WTC11 (cell line): Measurements from ENCODE around the gene TEN1. TPM values are rescaled to one million over a fixed set of nuclear protein-coding genes. Genes with fewer than 3 reads are reported as not detected.
A peak's percentile ranks its signal among the peaks of the same experiment; 100 is the strongest.

Experiments
- ATAC-seq: fragments of 200-7000 bp; cut with Tn5 transposase; 2 replicates; pipeline ENCODE4 v1.10.0; 2021; ENCODE audit warnings: mild to moderate bottlenecking, moderate library complexity
- CTCF ChIA-PET: fragments of 300-600 bp; sonication (Branson Sonifier 250); formaldehyde crosslinking; loops from one replicate; lab custom pipeline; 2021; ENCODE audit warnings: antibody characterized with exemption; lab: Charles Lee
- POLR2A ChIA-PET: fragments of 350-600 bp; sonication (Branson Sonifier 250); formaldehyde crosslinking; loops from one replicate; lab custom pipeline; 2021; ENCODE audit warnings: antibody characterized with exemption; lab: Charles Lee
- DNase-seq: peaks from one replicate; pipeline ENCODE4 v3.0.0; 2021; ENCODE audit warnings: low spot score
- H3K27ac Mint-ChIP-seq: 2 replicates; pipeline ENCODE4 v1.8.0; 2021; ENCODE audit warnings: mixed read lengths
- H3K27me3 Mint-ChIP-seq: 2 replicates; pipeline ENCODE4 v1.8.0; 2021; ENCODE audit warnings: low read depth, mild to moderate bottlenecking, moderate library complexity, mixed read lengths
- H3K36me3 Mint-ChIP-seq: 2 replicates; pipeline ENCODE4 v1.8.0; 2021; ENCODE audit warnings: mixed read lengths
- H3K4me1 Mint-ChIP-seq: 2 replicates; pipeline ENCODE4 v1.8.0; 2022; ENCODE audit warnings: mixed read lengths
- H3K4me3 Mint-ChIP-seq: 2 replicates; pipeline ENCODE4 v1.8.0; 2021; ENCODE audit warnings: mild to moderate bottlenecking, moderate library complexity, mixed read lengths
- H3K9me3 Mint-ChIP-seq: 2 replicates; pipeline ENCODE4 v1.8.0; 2021; ENCODE audit warnings: mixed read lengths
- CBFB ChIP-seq: sonication (generic); formaldehyde crosslinking; IDR thresholded peaks from 2 replicates; pipeline ENCODE4 v1.8.1; 2022; ENCODE audit warnings: mild to moderate bottlenecking, low read depth, missing genetic modification reagents
- CREB1 ChIP-seq: sonication (generic); formaldehyde crosslinking; IDR thresholded peaks from 2 replicates; pipeline ENCODE4 v1.8.0; 2023; ENCODE audit warnings: mild to moderate bottlenecking, missing genetic modification reagents
- ELF4 ChIP-seq: sonication (generic); formaldehyde crosslinking; IDR thresholded peaks from 2 replicates; pipeline ENCODE4 v1.8.1; 2022; ENCODE audit warnings: low read depth, mild to moderate bottlenecking, moderate library complexity, missing genetic modification reagents
- EMX1 ChIP-seq: fragments of 250-450 bp; sonication (Bioruptor Pico); IDR thresholded peaks from 2 replicates; pipeline ENCODE4 v1.8.0; 2021; ENCODE audit warnings: mild to moderate bottlenecking
- ERG ChIP-seq: fragments of 250-450 bp; sonication (Bioruptor Pico); IDR thresholded peaks from 2 replicates; pipeline ENCODE4 v1.8.0; 2021; ENCODE audit warnings: mild to moderate bottlenecking
- ESRRA ChIP-seq: sonication (generic); formaldehyde crosslinking; IDR thresholded peaks from 2 replicates; pipeline ENCODE4 v1.8.1; 2022; ENCODE audit warnings: mild to moderate bottlenecking, missing genetic modification reagents, borderline replicate concordance
- HMGA2 ChIP-seq: fragments of 250-450 bp; sonication (Bioruptor Pico); IDR thresholded peaks from 2 replicates; pipeline ENCODE4 v1.4.0; 2021; ENCODE audit warnings: mild to moderate bottlenecking, moderate library complexity
- HMGXB4 ChIP-seq: sonication (generic); formaldehyde crosslinking; IDR thresholded peaks from 2 replicates; pipeline ENCODE4 v1.8.1; 2023; ENCODE audit warnings: mild to moderate bottlenecking, moderate library complexity, missing genetic modification reagents
- IRF1 ChIP-seq: sonication (generic); formaldehyde crosslinking; IDR thresholded peaks from 2 replicates; pipeline ENCODE4 v1.8.0; 2023; ENCODE audit warnings: missing genetic modification reagents
- JUN ChIP-seq: sonication (generic); formaldehyde crosslinking; IDR thresholded peaks from 2 replicates; pipeline ENCODE4 v1.8.0; 2023; ENCODE audit warnings: mild to moderate bottlenecking, missing genetic modification reagents
- MLX ChIP-seq: sonication (generic); formaldehyde crosslinking; IDR thresholded peaks from 2 replicates; pipeline ENCODE4 v1.8.1; 2023; ENCODE audit warnings: mild to moderate bottlenecking, missing genetic modification reagents, moderate library complexity
- OVOL2 ChIP-seq: fragments of 250-450 bp; sonication (Bioruptor Pico); IDR thresholded peaks from 2 replicates; pipeline ENCODE4 v1.9.0; 2021; ENCODE audit warnings: mild to moderate bottlenecking, borderline replicate concordance
- PRRX2 ChIP-seq: fragments of 250-450 bp; sonication (Bioruptor Pico); IDR thresholded peaks from 2 replicates; pipeline ENCODE4 v1.8.0; 2021; ENCODE audit warnings: mild to moderate bottlenecking
- SMAD3 ChIP-seq: sonication (generic); formaldehyde crosslinking; IDR thresholded peaks from 2 replicates; pipeline ENCODE4 v1.8.0; 2022; ENCODE audit warnings: missing genetic modification reagents, mild to moderate bottlenecking, borderline replicate concordance
- SMAD4 ChIP-seq: sonication (generic); formaldehyde crosslinking; IDR thresholded peaks from 2 replicates; pipeline ENCODE4 v1.8.0; 2022; ENCODE audit warnings: mild to moderate bottlenecking, missing genetic modification reagents
- TCF7 ChIP-seq: sonication (generic); formaldehyde crosslinking; IDR thresholded peaks from 2 replicates; pipeline ENCODE4 v1.8.0; 2022; ENCODE audit warnings: mild to moderate bottlenecking, low read depth, missing genetic modification reagents, moderate library complexity
- ZBTB21 ChIP-seq: sonication (generic); formaldehyde crosslinking; IDR thresholded peaks from 2 replicates; pipeline ENCODE4 v1.8.1; 2023; ENCODE audit warnings: mild to moderate bottlenecking, missing genetic modification reagents, borderline replicate concordance
- ZMAT4 ChIP-seq: fragments of 250-450 bp; sonication (Bioruptor Pico); IDR thresholded peaks from 2 replicates; pipeline ENCODE4 v1.9.0; 2021; ENCODE audit warnings: mild to moderate bottlenecking
- ZNF138 ChIP-seq: sonication (generic); formaldehyde crosslinking; conservative IDR thresholded peaks from 2 replicates; pipeline ENCODE4 v1.8.1; 2022; ENCODE audit warnings: mild to moderate bottlenecking, moderate library complexity, missing genetic modification reagents
- ZNF219 ChIP-seq: sonication (generic); formaldehyde crosslinking; IDR thresholded peaks from 2 replicates; pipeline ENCODE4 v1.8.0; 2023; ENCODE audit warnings: missing genetic modification reagents, mild to moderate bottlenecking, borderline replicate concordance
- ZNF281 ChIP-seq: sonication (generic); formaldehyde crosslinking; IDR thresholded peaks from 2 replicates; pipeline ENCODE4 v1.8.0; 2023; ENCODE audit warnings: mild to moderate bottlenecking, missing genetic modification reagents
- ZNF425 ChIP-seq: fragments of 250-450 bp; sonication (Bioruptor Pico); conservative IDR thresholded peaks from 2 replicates; pipeline ENCODE4 v1.9.0; 2021; ENCODE audit warnings: mild to moderate bottlenecking
- total RNA-seq: library from RNA; stranded (reverse); gene quantifications from 3 replicates; pipeline ENCODE4 v1.2.3, GENCODE V29; 2021

Gene TEN1
- total RNA-seq, 1 experiment from 2014 or later = 15.6 TPM

- no peak for TF ChIP-seq ZMAT4 (CRISPR knock-in tag)
- no peak for TF ChIP-seq OVOL2 (CRISPR knock-in tag)
- peak; percentile 79 for TF ChIP-seq ZNF219 (CRISPR knock-in tag)
- peak; percentile 77; the same call in 1 of the 2 replicates for TF ChIP-seq HMGXB4
- 0 out of 2 replicates have a peak, but pooled peaks have one; percentile 48 for TF ChIP-seq SMAD4 (CRISPR knock-in tag)
- TF ChIP-seq HMGA2 (CRISPR knock-in tag) = no peak
- TF ChIP-seq EMX1 (CRISPR knock-in tag) = 0 out of 2 replicates have a peak, but pooled peaks have one; percentile 79
- TF ChIP-seq ZBTB21 (CRISPR knock-in tag) = peak; percentile 87
- TF ChIP-seq PRRX2 (CRISPR knock-in tag) = 0 out of 2 replicates have a peak, but pooled peaks have one; percentile 29
- TF ChIP-seq MLX (CRISPR knock-in tag) = no peak
- 0 out of 2 replicates have a peak, but pooled peaks have one; percentile 63 for TF ChIP-seq JUN (CRISPR knock-in tag)
- TF ChIP-seq ERG = 0 out of 2 replicates have a peak, but pooled peaks have one; percentile 6
- TF ChIP-seq ZNF138 = peak; percentile 79; the same call in 1 of the 2 replicates
- TF ChIP-seq CBFB (CRISPR knock-in tag) = peak; percentile 73; the same call in 1 of the 2 replicates
- TF ChIP-seq IRF1 (CRISPR knock-in tag) = no peak
- no peak; the same call in 1 of the 2 replicates for TF ChIP-seq SMAD3 (CRISPR knock-in tag)
- TF ChIP-seq, all 79 proteins: peak for 37
These were observed 38.2 kb upstream of the TEN1 start, which contains the start of gene FBF1 (continued) for GRCh38 chr17:75940727-75941441.

GRCh38 chr17:75941442-75941819 is 37.6 kb upstream of the TEN1 start:
- DNase-seq (no peak), ATAC-seq (no peak)
- peak overlapping the region; percentile 97 for H3K27ac Mint-ChIP-seq
- peak overlapping the region; percentile 90 for H3K4me3 Mint-ChIP-seq
- H3K27me3 Mint-ChIP-seq = no peaks in the 10 kb centered on the region
- TF ChIP-seq ZNF425 (CRISPR knock-in tag) (no peak), ESRRA (CRISPR knock-in tag) (no peak), TCF7 (CRISPR knock-in tag) (no peak), CREB1 (CRISPR knock-in tag) (no peak), ZNF281 (CRISPR knock-in tag) (no peak), ELF4 (CRISPR knock-in tag) (no peak)
- ChIA-PET CTCF (interaction anchor here (0.8 to 2.4 kb wide), 14 partner anchors 12 to 133 kb away, joined by 3 to 15 read pairs (median 4); partner anchors contain the start of genes ACOX1, CDK3, GALR2 and MRPL38), POLR2A (interaction anchor here (0.7 to 1.1 kb wide), 7 partner anchors 18 to 86 kb away, joined by 3 to 7 read pairs (median 5); partner anchors contain the start of genes ACOX1, MRPL38 and WBP2)
- peaks cover 21% of the 10 kb centered on the region for H3K4me1 Mint-ChIP-seq
- no peaks in the 10 kb centered on the region for H3K9me3 Mint-ChIP-seq
- peaks cover 7% of the 10 kb centered on the region for H3K36me3 Mint-ChIP-seq
